ENCODE results near the gene SEPTIN11. TPM values are rescaled to one million over a fixed set of nuclear protein-coding genes. Genes with fewer than 3 reads are reported as not detected.
A peak's percentile ranks its signal among the peaks of the same experiment; 100 is the strongest.

Gene SEPTIN11
- total and polyA plus RNA-seq, 9 of the 15 experiments (the other 6 are each of a cell fraction or from before 2014, with no cell fraction given) = 25.7 to 142 (median 84.3) TPM

DNA sequence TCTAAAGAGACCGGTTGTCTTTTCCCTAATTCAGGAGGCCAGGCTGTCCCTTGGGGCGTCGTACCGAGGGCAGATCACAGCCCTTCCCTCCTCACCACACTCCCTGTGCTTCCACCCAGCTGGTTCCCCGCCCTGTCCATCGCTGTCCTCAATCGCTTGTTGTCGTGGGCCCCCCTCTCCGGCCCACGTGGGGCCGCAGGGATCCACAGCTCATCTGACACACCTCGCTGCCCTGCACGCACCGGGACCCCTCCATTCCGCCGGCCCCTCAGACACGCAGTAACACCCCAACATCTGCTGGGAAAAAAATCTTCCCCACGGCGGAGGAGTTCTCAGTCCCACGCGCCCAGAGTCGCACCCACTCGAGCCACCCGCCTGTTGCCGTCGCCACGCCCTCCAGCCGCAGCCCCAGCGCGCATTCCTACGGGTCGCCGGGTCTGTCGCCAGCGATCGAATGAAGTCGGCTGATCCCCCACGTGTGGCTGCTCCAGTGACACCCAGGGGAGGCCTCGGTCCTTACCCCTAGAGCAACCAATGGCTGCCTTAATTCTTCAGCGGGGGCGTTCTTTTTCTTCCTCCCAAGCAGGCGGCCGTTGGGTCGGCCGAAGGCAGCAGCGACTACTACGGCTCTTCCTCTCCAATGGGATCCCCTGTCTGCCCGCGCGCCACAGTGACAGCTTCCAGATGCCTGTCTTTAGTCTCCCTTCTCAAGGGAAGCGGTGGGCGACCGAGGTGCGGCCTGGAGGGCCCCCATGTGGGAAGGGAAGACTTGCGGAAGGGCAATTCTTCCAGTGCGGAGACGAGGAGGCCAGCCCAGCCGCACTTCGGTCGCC is 893 bp upstream of the SEPTIN11 start (continued):
- TF ChIP-seq RBM14 (IDR thresholded peaks at IDR 0.05; ENCODE audit: borderline replicate concordance, insufficient read depth, low read depth, low read length) (no peak), ZNF197 (CRISPR knock-in tag; IDR thresholded peaks at IDR 0.05; ENCODE audit: low read depth) (no peak), ZNF695 (CRISPR knock-in tag; IDR thresholded peaks at IDR 0.05) (no peak), PHB (CRISPR knock-in tag; IDR thresholded peaks at IDR 0.05) (no peak), HOXB6 (CRISPR knock-in tag; IDR thresholded peaks at IDR 0.05; ENCODE audit: borderline replicate concordance) (no peak), NBN (IDR thresholded peaks at IDR 0.05; ENCODE audit: low read depth) (no peak), U2AF2 (optimal IDR thresholded peaks at IDR 0.05; ENCODE audit: low read depth, low read length) (no peak), SMARCE1 (IDR thresholded peaks at IDR 0.05) (no peak), ZNF592 (IDR thresholded peaks at IDR 0.05) (peak; percentile 70), CBFA2T2 (conservative IDR thresholded peaks at IDR 0.05) (0 out of 2 replicates have a peak, but pooled peaks have one; percentile 7), ZC3H11A (IDR thresholded peaks at IDR 0.05; ENCODE audit: low read depth, low read length) (no peak), ADNP (tag; IDR thresholded peaks at IDR 0.05) (no peak)
- TF ChIP-seq, protein P1, sequence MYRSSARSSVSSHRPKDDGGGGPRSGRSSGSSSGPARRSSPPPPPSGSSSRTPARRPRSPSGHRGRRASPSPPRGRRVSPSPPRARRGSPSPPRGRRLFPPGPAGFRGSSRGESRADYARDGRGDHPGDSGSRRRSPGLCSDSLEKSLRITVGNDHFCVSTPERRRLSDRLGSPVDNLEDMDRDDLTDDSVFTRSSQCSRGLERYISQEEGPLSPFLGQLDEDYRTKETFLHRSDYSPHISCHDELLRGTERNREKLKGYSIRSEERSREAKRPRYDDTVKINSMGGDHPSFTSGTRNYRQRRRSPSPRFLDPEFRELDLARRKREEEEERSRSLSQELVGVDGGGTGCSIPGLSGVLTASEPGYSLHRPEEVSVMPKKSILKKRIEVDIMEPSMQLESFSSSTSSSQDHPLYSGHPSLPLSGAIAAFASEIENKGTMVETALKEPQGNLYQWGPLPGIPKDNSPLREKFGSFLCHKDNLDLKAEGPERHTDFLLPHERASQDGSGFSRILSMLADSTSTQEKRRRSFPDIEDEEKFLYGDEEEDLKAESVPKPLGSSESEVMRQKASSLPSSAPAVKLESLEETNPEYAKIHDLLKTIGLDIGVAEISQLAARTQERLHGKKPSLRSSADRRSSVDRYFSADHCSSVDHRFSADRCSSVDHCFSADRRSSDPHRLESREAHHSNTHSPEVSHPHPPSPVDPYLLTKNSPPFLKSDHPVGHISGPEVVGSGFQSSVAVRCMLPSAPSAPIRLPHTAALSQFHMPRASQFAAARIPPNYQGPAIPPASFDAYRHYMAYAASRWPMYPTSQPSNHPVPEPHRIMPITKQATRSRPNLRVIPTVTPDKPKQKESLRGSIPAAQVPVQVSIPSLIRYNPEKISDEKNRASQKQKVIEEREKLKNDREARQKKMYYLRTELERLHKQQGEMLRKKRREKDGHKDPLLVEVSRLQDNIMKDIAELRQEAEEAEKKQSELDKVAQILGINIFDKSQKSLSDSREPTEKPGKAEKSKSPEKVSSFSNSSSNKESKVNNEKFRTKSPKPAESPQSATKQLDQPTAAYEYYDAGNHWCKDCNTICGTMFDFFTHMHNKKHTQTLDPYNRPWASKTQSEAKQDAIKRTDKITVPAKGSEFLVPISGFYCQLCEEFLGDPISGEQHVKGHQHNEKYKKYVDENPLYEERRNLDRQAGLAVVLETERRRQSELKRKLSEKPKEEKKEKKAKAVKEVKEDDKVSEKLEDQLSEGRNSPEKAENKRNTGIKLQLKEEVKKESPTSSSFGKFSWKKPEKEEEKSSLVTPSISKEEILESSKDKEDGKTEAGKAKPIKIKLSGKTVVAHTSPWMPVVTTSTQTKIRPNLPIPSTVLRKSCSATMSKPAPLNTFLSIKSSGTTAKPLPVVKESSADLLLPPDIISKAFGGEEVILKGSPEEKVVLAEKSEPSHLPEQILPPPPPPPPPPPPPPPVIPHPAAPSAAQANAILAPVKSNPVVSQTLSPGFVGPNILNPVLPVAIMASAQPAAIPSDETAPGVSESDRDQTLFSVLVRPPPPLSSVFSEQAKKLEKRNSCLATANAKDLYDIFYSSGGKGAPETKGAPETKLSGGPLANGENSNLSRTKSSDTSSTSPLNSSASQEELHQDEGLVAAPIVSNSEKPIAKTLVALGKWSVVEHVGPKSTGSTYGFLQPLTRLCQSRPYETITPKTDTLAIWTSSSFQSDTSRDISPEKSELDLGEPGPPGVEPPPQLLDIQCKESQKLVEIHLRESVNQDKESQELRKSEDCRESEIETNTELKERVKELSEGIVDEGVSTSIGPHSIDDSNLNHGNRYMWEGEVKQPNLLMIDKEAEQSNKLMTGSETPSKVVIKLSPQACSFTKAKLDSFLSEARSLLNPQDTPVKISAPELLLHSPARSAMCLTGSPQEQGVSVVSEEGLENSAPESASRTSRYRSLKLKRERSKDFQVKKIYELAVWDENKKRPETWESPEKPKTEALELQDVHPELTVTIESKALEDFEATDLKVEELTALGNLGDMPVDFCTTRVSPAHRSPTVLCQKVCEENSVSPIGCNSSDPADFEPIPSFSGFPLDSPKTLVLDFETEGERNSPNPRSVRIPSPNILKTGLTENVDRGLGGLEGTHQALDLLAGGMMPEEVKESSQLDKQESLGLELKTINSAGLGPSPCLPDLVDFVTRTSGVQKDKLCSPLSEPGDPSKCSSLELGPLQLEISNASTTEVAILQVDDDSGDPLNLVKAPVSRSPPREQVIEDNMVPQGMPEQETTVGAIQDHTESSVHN (IDR thresholded peaks at IDR 0.05; ENCODE audit: borderline replicate concordance in 1 of 2, low read depth in 1 of 2) = no peak
